ENCODE results near the gene OVOL2. TPM values are rescaled to one million over a fixed set of nuclear protein-coding genes. Genes with fewer than 3 reads are reported as not detected.

The OVOL2 gene
- total and polyA plus RNA-seq, 2 of the 8 experiments (the other 6 are each of a cell fraction or from before 2014, with no cell fraction given), result 11.0 to 11.4 TPM

DNA sequence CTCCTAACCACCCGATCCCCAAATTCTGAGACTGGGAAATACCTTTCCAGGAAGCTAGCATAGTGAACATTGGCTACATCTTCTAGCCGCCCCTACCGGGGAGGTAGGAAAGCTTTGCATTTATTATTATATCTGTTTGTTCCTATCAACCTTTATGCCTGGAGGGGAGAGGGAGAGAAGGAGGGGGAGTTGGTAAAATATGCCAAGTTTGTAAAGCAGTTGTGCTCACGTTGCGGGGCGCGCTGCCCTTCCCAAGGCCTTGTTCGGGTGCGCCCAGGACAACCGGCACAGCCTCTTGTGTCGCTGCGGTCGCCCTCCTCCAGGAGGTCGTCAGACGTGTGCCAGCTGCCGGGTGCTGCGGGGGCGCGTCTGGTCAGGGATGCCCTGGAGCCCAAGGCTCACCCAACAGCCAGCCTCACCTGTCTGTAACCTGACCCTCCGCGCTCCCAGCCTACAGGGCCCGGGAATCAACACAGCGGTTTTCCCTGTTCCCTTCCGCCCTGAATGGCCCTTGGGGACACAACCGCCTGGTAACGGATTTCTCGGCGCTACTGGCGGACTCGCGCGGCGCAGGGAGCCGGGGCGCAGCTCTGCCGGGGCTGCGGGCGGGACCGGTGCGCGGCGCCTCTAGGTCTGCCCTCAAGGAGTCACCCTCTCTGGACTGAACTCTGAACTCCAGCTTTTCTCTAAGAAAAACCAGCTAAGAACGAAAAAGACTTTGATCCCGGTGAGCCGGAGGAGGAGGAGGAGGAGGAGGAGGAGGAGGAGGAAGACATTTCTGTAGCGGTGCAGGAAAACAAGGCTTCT is 1.1 kb upstream of the OVOL2 start (continued):
- TF ChIP-seq, protein P1, sequence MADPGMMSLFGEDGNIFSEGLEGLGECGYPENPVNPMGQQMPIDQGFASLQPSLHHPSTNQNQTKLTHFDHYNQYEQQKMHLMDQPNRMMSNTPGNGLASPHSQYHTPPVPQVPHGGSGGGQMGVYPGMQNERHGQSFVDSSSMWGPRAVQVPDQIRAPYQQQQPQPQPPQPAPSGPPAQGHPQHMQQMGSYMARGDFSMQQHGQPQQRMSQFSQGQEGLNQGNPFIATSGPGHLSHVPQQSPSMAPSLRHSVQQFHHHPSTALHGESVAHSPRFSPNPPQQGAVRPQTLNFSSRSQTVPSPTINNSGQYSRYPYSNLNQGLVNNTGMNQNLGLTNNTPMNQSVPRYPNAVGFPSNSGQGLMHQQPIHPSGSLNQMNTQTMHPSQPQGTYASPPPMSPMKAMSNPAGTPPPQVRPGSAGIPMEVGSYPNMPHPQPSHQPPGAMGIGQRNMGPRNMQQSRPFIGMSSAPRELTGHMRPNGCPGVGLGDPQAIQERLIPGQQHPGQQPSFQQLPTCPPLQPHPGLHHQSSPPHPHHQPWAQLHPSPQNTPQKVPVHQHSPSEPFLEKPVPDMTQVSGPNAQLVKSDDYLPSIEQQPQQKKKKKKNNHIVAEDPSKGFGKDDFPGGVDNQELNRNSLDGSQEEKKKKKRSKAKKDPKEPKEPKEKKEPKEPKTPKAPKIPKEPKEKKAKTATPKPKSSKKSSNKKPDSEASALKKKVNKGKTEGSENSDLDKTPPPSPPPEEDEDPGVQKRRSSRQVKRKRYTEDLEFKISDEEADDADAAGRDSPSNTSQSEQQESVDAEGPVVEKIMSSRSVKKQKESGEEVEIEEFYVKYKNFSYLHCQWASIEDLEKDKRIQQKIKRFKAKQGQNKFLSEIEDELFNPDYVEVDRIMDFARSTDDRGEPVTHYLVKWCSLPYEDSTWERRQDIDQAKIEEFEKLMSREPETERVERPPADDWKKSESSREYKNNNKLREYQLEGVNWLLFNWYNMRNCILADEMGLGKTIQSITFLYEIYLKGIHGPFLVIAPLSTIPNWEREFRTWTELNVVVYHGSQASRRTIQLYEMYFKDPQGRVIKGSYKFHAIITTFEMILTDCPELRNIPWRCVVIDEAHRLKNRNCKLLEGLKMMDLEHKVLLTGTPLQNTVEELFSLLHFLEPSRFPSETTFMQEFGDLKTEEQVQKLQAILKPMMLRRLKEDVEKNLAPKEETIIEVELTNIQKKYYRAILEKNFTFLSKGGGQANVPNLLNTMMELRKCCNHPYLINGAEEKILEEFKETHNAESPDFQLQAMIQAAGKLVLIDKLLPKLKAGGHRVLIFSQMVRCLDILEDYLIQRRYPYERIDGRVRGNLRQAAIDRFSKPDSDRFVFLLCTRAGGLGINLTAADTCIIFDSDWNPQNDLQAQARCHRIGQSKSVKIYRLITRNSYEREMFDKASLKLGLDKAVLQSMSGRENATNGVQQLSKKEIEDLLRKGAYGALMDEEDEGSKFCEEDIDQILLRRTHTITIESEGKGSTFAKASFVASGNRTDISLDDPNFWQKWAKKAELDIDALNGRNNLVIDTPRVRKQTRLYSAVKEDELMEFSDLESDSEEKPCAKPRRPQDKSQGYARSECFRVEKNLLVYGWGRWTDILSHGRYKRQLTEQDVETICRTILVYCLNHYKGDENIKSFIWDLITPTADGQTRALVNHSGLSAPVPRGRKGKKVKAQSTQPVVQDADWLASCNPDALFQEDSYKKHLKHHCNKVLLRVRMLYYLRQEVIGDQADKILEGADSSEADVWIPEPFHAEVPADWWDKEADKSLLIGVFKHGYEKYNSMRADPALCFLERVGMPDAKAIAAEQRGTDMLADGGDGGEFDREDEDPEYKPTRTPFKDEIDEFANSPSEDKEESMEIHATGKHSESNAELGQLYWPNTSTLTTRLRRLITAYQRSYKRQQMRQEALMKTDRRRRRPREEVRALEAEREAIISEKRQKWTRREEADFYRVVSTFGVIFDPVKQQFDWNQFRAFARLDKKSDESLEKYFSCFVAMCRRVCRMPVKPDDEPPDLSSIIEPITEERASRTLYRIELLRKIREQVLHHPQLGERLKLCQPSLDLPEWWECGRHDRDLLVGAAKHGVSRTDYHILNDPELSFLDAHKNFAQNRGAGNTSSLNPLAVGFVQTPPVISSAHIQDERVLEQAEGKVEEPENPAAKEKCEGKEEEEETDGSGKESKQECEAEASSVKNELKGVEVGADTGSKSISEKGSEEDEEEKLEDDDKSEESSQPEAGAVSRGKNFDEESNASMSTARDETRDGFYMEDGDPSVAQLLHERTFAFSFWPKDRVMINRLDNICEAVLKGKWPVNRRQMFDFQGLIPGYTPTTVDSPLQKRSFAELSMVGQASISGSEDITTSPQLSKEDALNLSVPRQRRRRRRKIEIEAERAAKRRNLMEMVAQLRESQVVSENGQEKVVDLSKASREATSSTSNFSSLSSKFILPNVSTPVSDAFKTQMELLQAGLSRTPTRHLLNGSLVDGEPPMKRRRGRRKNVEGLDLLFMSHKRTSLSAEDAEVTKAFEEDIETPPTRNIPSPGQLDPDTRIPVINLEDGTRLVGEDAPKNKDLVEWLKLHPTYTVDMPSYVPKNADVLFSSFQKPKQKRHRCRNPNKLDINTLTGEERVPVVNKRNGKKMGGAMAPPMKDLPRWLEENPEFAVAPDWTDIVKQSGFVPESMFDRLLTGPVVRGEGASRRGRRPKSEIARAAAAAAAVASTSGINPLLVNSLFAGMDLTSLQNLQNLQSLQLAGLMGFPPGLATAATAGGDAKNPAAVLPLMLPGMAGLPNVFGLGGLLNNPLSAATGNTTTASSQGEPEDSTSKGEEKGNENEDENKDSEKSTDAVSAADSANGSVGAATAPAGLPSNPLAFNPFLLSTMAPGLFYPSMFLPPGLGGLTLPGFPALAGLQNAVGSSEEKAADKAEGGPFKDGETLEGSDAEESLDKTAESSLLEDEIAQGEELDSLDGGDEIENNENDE (IDR thresholded peaks at IDR 0.05; ENCODE audit: insufficient replicate concordance, low read length), result no peak
- no peak for TF ChIP-seq POLR2A (IDR thresholded peaks at IDR 0.05; ENCODE audit: control extremely low read depth in 1 of 2, low read depth in 2 of 2, low read length in 2 of 2)
- no peak for TF ChIP-seq CBX8 (IDR thresholded peaks at IDR 0.05; ENCODE audit: borderline replicate concordance, low read depth, low read length)
- no peak for TF ChIP-seq EP300 (IDR thresholded peaks at IDR 0.05; ENCODE audit: borderline replicate concordance in 1 of 2, low read depth in 2 of 2, low read length in 2 of 2)
- TF ChIP-seq POU5F1 (IDR thresholded peaks at IDR 0.05; ENCODE audit: low read depth, low read length), result no peak
- TF ChIP-seq KDM4A (IDR thresholded peaks at IDR 0.05; ENCODE audit: low read depth, low read length, severe bottlenecking), result peak; percentile 45
- TF ChIP-seq TBP (IDR thresholded peaks at IDR 0.05; ENCODE audit: low read depth, low read length), result 0 out of 2 replicates have a peak, but pooled peaks have one; percentile 18
- peak; percentile 62; the same call in 1 of the 2 replicates for TF ChIP-seq GABPA (IDR thresholded peaks at IDR 0.05; ENCODE audit: borderline replicate concordance, insufficient read depth, low read length)
- 0 out of 2 replicates have a peak, but pooled peaks have one; percentile 31 for TF ChIP-seq TCF12 (IDR thresholded peaks at IDR 0.05; ENCODE audit: low read depth, low read length)
- TF ChIP-seq SP4 (IDR thresholded peaks at IDR 0.05; ENCODE audit: low read length), result no peak
